ENCODE results near the gene HRH1. TPM values are rescaled to one million over a fixed set of nuclear protein-coding genes. Genes with fewer than 3 reads are reported as not detected.
A peak's percentile ranks its signal among the peaks of the same experiment; 100 is the strongest.
"Not testable (repeated sequence)": the region's sequence is repeated elsewhere in the genome, so short reads cannot be mapped to it uniquely, and the experiment has no call there.

Gene HRH1
- polyA plus RNA-seq, 1 donor, result 3.4 TPM

DNA sequence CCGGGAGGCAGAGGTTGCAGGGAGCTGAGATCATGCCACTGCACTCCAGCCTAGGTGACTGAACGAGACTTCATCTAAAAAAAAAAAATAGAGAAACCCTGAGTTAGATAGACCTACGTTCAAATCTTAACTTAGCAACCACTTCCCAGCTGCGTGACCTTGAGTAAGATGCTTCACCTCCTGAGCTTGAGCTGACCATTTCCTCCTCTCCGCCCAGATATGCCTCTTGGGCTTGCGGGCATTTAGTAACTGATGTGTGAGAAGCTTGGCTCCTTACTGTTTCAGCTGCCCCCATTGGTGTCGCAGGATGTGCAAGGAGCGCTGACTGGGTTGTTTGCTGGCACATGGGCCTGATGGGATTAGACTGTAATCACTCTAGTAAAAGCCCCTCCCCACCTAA lies 91.0 kb downstream of the HRH1 start:
- no peak for DNase-seq

DNA sequence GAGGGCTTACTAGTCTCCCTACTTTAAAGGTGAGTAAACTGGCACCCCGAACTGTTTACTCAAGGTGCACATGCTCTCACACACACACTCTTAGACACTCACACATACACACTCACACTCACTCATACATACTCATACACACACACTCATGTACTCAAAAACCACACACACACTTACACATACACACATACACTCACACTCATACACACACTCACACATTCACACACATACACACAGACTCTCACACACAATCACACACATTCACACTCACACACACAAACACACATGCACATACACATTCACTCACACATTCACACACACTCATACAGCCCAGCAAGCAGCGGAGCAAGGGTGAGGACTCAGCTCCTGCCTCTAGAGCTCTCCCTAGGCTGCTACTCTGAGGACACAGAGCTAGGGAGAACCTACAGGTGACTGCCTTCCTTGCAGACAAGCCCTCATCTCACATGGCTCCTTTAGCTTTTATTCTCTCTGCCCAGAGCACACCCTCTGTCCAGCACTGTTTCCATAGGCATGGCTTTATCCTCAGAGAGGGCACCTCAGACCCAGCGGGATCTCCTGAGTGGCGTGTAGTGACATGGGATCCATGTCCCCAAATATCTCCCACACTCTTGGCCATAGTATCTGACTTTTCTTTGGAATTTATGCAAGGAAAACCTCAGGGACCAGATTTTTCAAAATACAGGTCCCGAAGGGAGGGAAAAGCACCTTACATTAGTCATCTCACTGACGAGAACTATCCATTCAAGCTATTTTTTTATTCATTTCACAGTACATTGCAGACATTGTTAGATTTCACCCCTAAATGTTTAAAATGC lies 91.8 kb downstream of the HRH1 start:
- DNase-seq, result no peak

DNA sequence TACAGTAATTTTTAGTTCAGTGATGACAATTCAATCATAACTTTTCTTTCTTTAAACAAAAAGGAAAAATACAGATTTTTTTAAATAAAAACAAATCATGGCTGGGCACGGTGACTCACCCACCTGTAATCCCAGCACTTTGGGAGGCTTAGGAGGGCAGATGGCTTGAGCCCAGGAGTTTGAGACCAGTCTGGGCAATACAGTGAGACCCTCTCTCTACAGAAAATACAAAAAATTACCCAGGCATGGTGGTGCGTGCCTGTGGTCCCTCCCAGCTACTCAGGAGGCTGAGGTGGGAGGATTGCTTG lies 92.3 kb downstream of the HRH1 start:
- DNase-seq, result no peak

DNA sequence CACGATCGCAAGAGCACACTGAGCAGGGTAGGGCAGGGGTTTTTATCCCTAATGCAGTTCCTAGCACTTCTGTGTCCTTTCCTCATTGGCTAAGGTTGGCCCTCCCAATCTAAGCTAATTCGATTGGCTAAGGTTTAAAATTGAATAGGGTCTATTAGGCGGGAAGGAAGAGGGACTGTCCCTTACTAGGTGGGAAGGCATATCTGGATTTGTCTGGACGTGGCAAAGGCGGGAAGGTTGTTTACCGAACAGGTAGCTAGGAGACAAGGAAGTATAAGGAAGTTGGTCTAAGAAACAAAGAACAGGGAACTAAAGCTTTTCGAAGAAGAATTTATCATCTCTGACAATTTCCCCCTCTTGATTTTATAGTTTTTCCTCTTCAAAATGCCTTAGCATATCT lies 93.1 kb downstream of the HRH1 start:
- no peak for DNase-seq

DNA sequence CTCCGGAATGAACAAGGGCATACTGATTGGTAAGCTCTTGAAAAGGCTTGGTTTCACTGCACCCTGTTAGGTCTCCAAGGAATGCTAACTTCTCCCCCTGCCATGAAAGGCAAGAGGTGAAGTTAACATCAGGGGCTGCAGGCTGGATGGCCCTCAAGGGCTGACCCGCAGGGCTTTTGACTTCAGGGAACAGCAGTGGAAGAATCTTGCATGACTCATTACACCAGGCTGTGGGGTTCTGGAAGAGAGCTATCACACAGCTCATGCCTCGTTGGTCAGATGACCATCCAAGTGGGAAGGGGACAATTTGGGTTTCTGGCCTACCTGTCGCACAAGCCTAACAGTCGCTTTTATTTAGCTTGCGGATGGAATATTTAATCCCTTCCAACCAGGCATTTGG lies 94.3 kb downstream of the HRH1 start:
- DNase-seq, result no peak

DNA sequence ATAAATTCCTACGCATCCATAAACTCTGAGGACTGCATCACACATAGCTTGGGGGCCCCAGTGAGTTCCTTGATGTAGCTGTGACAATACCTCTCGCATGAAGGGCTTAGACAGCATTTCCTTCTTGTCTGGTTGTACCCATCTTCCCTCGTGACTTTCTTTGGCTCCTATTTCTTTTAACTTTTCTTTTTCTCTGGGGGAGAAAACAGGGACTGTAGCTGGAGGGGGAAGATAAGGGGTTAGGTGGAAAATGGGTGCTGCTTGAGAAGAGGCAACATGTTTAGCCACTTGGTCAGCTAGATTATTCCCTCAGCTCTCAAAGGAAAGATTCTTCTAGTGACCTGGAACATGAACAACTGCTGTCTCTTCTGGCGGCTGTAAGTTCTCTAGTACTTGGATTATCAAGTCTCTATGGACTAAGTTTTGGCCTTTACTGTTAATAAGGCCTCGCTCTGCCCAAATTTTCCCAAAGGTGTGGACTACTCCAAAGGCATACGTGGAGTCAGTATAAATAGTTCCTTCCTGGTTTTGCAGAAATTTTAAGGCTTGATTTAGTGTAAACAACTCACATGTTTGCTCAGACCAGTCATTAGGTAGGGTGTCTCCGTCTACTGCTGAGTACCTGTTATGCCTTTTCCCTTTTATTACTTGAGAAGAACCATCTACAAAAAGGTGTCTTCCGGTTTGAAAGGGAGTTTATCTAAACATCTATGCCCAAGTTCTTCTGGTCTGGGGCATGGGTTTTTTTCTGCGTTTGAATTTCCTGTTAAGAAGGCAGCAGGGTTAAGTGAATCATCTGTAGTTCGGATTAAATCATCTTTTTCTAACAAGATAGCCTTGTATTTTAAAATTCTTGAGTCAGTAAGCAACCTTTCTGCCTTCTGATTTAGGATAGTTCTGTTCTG lies 96.9 kb downstream of the HRH1 start:
- DNase-seq, result no peak

DNA sequence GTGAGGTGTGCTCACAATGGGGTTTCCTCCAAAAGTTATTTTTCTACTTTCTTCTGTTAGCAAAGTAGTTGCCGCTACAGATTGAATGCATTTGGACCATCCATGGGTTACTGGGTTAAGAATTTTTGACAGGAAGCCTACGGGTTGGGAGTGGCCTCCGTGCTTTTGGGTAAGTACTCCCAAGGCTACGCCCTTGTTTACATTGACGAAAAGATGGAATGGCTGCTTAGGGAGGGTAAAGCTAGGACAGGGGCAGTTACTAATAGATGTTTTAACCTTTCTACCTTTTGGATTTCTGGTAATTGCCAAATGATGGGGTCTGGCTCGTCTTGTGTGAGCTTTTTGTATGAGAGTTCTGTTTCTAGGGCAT lies 97.5 kb downstream of the HRH1 start:
- no peak for DNase-seq

DNA sequence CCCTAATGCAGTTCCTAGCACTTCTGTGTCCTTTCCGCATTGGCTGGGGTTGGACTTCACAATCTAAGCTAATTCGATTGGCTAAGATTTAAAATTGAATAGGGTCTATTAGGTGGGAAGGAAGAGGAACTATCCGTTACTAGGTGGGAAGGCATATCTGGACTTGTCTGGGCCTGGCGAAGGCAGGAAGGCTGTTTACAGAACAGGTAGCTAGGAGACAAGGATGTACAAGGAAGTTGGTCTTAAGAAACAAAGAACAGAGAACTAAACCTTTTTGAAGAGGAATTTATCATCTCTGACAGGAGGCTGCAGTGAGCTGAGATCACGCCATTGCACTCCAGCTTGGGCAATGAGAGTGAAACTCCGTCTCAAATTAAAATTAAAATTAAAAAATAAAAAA lies 100.6 kb downstream of the HRH1 start:
- DNase-seq, result no peak

DNA sequence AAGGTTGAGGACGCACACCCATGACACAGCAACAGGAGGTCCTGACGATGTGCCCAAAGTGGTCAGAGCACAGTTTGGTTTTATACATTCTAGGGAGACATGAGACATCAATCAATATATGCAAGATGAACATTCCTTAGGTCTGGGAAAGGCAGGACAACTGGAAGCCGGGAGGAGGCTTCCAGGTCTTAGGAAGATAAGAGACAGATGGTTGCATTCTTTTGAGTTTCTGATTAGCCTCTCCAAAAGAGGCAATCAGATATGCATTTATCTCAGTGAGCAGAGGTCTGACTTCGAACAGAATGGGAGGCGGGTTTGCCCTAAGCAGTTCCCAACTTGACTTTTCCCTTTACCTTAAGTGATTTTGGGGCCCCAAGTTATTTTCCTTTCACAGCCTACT lies 101.2 kb downstream of the HRH1 start:
- DNase-seq, result not testable (repeated sequence)

DNA sequence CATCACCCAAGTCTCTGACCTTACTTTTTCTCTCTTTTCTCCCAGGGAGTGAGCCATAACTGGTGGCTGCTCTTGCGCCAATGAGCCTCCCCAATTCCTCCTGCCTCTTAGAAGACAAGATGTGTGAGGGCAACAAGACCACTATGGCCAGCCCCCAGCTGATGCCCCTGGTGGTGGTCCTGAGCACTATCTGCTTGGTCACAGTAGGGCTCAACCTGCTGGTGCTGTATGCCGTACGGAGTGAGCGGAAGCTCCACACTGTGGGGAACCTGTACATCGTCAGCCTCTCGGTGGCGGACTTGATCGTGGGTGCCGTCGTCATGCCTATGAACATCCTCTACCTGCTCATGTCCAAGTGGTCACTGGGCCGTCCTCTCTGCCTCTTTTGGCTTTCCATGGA lies 104.7 kb downstream of the HRH1 start:
- DNase-seq, result no peak

DNA sequence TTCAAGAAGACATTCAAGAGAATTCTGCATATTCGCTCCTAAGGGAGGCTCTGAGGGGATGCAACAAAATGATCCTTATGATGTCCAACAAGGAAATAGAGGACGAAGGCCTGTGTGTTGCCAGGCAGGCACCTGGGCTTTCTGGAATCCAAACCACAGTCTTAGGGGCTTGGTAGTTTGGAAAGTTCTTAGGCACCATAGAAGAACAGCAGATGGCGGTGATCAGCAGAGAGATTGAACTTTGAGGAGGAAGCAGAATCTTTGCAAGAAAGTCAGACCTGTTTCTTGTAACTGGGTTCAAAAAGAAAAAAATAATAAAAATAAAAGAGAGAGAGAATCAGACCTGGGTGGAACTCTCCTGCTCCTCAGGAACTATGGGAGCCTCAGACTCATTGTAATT lies 106.2 kb downstream of the HRH1 start:
- no peak for DNase-seq

DNA sequence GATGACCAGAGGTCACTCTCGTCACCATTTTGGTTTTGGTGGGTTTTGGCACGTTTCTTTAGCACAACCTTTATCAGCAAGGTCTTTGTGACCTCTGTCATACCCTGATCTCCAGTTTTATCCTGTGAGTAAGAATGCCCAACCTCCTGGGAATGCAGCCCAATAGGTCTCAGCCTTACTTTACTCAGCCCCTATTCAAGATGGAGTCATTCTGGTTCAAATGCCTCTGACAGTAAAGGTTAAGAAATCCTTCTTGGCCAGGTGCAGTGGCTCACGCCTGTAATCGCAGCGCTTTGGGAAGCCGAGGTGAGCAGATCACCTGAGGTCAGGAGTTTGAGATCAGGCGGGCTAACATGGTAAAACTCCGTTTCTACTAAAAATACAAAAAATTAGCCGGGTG lies 114.7 kb downstream of the HRH1 start:
- DNase-seq, result no peak

DNA sequence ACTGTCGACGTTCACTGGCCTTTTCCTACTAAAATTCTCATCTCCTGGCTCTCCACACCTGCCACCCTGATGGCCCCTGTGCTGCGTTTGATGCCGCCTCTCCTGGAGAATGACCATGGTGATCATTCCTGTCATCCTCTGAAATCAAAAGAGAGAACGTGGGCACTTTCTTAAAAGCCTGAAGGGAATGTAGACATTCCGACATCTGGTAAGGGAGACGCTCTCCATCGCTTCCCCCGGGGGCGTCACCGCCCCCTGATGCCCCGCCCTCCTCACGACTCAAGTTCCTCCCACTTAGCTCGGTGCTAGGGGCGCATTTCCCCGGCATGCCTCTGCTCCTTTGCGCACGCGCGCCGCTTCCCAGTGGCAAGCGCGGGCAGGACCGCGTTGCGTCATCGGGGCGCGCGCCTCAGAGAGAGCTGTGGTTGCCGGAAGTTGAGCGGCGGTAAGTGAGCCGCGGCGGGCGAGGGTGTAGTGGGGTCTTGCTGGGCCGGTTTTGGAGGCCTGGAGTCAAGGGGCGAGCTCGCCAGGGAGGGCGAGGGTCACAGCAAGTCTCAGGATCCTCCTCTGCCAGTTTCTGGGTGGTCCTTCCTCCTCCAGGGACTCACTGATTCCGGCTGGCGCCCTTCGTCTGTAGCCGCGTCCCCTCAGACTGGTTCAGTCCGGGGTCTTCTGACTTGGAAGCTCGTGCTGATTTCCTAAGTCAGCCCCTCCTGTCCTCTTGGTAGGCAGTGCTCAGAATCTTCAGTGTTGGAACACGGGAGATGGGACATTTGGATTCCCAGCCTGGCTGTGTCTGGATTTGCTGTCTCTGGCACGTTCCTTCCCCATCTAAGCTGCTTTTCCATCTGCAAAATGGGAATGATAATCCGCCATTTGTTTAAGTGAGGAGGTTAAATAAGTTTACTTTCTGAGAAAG lies 118.0 kb downstream of the HRH1 start, which contains the start of gene ATG7:
Gene ATG7, plus strand, starts transcription at position 412 of the 919 bp plus-strand sequence. CDS start 26,299 bp downstream, outside the sequence.
- DNase-seq, result peak; percentile 99

DNA sequence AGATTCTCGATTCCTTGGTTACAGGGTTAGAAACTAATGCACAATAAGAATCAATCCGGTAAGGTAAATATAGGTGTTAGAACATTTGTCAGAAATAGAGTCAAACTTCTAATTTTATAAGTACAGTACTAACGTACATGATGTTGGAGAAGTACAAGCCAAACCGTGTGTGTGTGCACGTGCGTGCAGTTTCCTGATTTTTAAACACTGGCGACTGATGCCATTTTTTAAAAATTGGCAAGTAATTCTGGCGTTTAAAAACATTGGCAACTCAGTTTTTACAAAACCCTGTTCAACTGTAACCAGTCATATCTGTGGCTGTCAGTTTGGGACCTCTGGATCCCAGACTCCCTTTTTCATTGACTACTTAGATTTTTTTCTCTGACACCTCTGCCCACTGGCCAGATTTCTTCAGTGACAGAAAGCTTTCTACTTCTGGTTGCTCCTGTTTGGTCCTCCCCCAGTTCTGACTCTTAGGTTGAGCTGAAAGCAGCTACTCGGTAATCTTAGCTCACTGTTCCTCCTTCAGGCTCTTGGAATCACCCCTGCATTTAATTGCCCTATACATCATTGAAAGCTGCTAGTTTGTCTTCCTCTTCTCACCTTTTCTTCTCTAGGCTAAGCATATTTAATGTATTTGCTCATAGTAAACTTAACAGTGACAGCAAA lies 118.7 kb downstream of the HRH1 start:
- DNase-seq, result no peak

DNA sequence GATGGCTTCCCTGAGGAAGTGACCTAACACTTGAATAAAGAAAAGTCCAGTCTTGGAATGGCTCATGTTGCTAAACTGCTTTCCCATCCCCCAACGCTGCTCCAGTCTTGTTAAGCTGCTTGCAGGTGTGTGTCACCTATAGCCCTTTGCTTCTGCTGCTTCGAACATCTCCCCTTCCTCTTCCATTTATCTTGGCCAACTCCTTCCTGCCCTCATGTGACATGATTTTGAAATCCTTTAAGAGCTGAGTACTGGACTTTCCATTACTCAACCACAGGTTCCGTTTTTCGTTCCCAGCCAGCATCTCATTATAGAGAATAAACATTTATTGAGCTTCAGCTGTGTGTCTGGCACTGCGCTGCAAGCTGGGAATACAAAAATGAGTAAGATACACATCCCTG lies 119.6 kb downstream of the HRH1 start:
- no peak for DNase-seq

DNA sequence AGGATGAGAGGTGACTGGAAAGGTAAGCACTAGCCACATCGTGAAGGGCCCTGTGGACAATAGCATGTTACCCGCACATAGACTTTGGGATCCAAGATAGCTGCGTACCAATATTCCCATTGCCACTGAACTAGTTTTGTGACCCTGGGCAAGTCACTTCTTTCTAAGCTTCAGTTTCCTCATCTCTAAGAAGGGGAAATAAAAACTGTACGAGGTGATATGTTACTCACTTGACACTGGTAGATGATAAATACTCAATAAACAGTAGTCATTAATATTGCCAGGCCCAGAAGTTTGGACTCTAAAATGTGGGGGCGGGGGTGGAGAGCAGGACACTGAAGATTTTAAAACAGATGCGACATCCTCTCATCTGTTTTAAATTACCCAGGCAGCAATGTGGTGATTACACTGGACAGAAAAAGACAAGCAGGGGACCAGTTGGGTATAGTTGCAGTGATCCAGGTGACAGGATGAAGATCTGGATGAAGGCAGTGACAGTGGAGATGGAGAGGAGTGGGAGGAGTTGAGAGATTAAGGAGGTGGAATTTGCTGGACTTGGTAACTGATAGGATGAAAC lies 120.4 kb downstream of the HRH1 start:
- DNase-seq, result no peak

DNA sequence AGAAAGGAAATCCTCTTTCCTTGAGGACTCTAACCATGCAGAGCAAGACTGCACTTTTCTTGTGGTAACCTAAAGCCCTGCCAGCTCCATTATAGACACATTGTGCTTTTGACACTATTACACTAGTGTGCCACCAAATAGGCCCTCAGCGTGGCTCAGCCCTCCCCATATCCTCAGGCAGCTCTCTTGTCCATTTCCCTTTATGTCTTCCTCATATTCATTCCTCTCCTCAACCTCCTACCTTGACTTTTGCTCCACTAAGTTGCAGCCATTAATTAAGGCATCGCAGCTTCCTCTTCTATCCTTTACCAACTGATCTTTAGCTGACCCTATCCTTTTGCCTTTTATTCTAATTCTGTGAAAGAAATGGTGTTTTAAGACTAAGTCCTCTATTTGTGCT lies 121.6 kb downstream of the HRH1 start:
- DNase-seq, result no peak

DNA sequence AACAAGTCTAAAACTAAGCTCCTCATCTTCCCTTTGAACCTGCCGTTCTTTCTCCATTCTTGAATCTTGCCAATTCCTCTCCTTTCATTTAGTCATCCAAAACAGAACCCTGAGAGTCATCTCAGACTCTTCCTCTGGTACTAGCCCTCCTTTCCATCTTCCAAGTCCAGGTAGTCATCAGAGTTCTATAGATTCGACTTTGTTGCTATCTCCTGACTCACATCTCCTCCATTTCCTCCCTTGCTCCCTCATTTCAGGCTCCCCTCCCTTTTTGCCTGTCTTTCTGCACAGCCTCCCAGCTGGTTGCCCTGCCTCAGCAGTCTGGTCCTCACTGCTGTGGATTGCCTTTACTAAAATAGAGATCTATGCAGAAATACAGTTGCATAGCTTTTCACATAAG lies 122.6 kb downstream of the HRH1 start:
- DNase-seq, result no peak

DNA sequence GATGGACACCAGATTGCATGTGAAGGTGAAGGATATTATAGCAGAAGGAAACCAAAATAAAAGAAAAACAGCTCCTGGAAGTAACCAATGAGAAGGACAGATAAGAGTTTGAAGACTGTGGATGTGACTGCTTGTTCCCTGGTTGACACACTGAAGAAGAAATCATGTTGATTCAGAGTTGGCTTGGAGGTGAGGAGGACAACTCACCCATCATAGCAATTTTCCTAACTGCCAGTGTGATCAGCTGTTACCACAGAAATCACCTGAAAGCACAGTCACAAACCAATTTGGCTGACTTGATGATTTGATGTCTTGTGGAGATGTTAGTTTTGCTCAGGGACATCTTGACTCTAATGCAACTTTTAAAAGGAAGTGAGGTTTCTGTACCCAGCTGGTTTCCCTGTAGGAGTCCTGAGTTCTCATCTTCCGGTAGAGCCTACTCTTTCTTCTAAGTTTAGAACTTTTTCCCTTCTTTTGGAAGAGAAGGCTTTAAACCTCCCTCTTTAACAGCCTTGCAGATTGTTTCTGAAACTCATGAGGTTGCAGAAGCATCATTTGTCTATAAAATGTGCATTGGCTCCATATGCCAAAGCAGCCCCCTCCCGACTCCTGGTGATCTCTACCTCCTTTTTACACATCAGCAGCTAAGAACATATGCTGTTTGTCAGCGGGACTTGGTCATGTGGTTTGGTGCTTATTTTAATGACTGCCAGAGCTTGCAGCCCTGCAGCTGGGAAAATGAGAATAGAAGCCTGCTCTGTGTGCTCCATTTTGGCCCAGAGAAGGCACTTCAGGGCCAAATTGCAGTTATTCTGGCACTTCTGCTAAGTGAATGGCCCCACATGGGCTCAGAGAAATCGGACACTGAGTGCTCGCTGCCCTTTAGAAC lies 128.2 kb downstream of the HRH1 start:
- peak; percentile 78 for DNase-seq

DNA sequence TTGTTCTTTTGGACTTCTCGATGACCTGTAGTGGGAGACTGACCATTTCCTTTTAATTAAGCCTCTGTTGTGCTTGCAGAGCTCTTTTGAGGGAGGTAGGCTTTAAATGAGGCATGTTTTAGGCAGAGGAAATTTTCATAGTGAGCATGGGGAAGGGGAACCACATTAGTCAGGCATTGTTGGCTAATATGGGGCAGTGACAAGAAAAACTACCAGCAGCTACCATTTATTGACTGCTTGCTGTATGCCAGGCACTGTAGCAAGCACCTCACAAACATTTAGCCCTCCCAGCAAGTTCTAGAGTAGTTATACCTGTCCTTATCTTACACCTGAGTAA lies 128.8 kb downstream of the HRH1 start:
- DNase-seq, result no peak

DNA sequence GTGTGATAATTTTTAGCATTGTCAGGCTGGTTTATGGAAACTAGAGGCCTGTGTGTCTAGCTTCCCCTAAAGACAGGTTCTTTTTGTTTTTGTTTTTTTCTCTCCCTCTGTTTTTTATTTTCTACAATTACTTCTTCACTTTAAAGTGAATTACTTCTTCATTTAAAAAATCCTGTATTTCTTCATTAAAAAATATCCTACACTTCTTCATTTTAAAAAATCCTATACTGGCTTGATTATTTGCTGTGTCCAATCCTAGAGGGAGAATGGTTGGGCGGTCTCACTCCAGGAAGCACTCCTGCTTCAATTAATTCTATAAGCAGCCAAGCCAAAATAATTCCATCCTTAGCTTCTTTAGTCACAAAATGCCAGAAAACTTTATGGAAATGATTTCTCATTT lies 129.7 kb downstream of the HRH1 start:
- DNase-seq, result no peak
